ENCODE results near the gene SLC22A7. TPM values are rescaled to one million over a fixed set of nuclear protein-coding genes. Genes with fewer than 3 reads are reported as not detected.

SLC22A7 gene
- total and polyA plus RNA-seq, 2 experiments from 2014 or later: 0.51 TPM; not detected in 1

- TF ChIP-seq CTCF (IDR thresholded peaks at IDR 0.05; ENCODE audit: low read depth, low read length): no peak
- Histone ChIP-seq H3K36me3 (no peaks in the 10 kb centered on the region), H3K4me1 (ENCODE audit: low read depth) (no peaks in the 10 kb centered on the region), H3K27ac (no peak overlapping the region), H3K4me3 (no peak overlapping the region), H3K9me3 (ENCODE audit: low read depth) (no peaks in the 10 kb centered on the region), H3K27me3 (peaks cover 5% of the 10 kb centered on the region)
- no peak for DNase-seq (ENCODE audit: low read depth in 1 of 2, low spot score in 1 of 2)
These were observed 5.8 kb downstream of the SLC22A7 start for GRCh38 chr6:43303751-43304331.

GRCh38 chr6:43304361-43304760, 6.3 kb downstream of the SLC22A7 start:
- no peak overlapping the region for H3K27ac ChIP-seq
- no peaks in the 10 kb centered on the region for H3K36me3 ChIP-seq
- no peak for DNase-seq (ENCODE audit: low read depth in 1 of 2, low spot score in 1 of 2)
- no peaks in the 10 kb centered on the region for H3K4me1 ChIP-seq (ENCODE audit: low read depth)
- no peaks in the 10 kb centered on the region for H3K9me3 ChIP-seq (ENCODE audit: low read depth)
- H3K27me3 ChIP-seq: peaks cover 10% of the 10 kb centered on the region
- TF ChIP-seq CTCF (IDR thresholded peaks at IDR 0.05; ENCODE audit: low read depth, low read length): no peak
- H3K4me3 ChIP-seq: no peak overlapping the region

DNA sequence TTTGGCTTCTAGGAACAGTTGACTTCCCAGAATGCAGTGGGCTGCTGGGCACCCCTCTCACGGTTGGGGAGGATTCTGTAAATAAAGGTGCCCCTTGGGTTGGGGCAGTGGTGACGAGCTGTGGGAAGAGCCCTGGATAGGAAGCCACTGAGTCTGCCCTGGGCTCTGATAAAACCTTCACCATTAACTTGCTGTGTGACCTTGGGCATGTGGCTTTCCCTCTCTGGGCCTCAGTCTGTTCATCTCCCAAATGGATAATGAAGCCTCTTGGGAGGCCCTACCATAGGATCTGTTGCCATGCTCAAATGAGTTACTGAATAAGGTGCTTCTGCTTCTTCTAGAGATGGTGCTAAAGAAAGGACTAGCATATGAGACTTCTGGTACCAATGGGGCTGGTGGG, 6.8 kb downstream of the SLC22A7 start:
- Histone ChIP-seq H3K9me3 (ENCODE audit: low read depth) (no peaks in the 10 kb centered on the region), H3K36me3 (no peaks in the 10 kb centered on the region), H3K27me3 (peaks cover 11% of the 10 kb centered on the region), H3K4me3 (no peak overlapping the region), H3K27ac (no peak overlapping the region), H3K4me1 (ENCODE audit: low read depth) (no peaks in the 10 kb centered on the region)
- DNase-seq (ENCODE audit: low read depth in 1 of 2, low spot score in 1 of 2): no peak
- TF ChIP-seq CTCF (IDR thresholded peaks at IDR 0.05; ENCODE audit: low read depth, low read length): no peak

- peaks cover 11% of the 10 kb centered on the region for H3K27me3 ChIP-seq
- no peak overlapping the region for H3K4me3 ChIP-seq
- H3K9me3 ChIP-seq (ENCODE audit: low read depth): no peaks in the 10 kb centered on the region
- no peaks in the 10 kb centered on the region for H3K36me3 ChIP-seq
- TF ChIP-seq CTCF (IDR thresholded peaks at IDR 0.05; ENCODE audit: low read depth, low read length): no peak
- H3K27ac ChIP-seq: no peak overlapping the region
- no peaks in the 10 kb centered on the region for H3K4me1 ChIP-seq (ENCODE audit: low read depth)
- DNase-seq (ENCODE audit: low read depth in 1 of 2, low spot score in 1 of 2): no peak
These were observed 8.0 kb downstream of the SLC22A7 start for GRCh38 chr6:43306086-43306485.

GRCh38 chr6:43307451-43308100, 9.5 kb downstream of the SLC22A7 start:
- Histone ChIP-seq H3K27me3 (peaks cover 11% of the 10 kb centered on the region), H3K9me3 (ENCODE audit: low read depth) (no peaks in the 10 kb centered on the region), H3K36me3 (no peaks in the 10 kb centered on the region), H3K27ac (no peak overlapping the region), H3K4me1 (ENCODE audit: low read depth) (no peaks in the 10 kb centered on the region), H3K4me3 (no peak overlapping the region)
- TF ChIP-seq CTCF (IDR thresholded peaks at IDR 0.05; ENCODE audit: low read depth, low read length): no peak
- no peak for DNase-seq (ENCODE audit: low read depth in 1 of 2, low spot score in 1 of 2)

Data from cardiac muscle cell (in vitro differentiated cells and primary cell).